Trophoblast cell (in vitro differentiated cells and primary cell): ENCODE data around the gene USP17L24.
"Not testable (repeated sequence)": the region's sequence is repeated elsewhere in the genome, so short reads cannot be mapped to it uniquely, and the experiment has no call there.

Source experiments
- DNase-seq, 2 donors: peaks; one replicate each; pipeline ENCODE4 v3.0.0-alpha.2; 2016
- H2AFZ ChIP-seq: 2 replicates; pipeline ENCODE4 v1.6.1; 2013; ENCODE audit warnings: low read length, moderate library complexity, mild to moderate bottlenecking; ENCODE audit not compliant: insufficient read depth, poor library complexity
- H2AK5ac ChIP-seq: 2 replicates; pipeline ENCODE4 v1.6.1; 2013; ENCODE audit warnings: mild to moderate bottlenecking, low read length
- H2BK120ac ChIP-seq: 2 replicates; pipeline ENCODE4 v1.6.1; 2013; ENCODE audit warnings: low read length, mild to moderate bottlenecking, moderate library complexity; ENCODE audit not compliant: insufficient read depth, poor library complexity
- H2BK12ac ChIP-seq: 2 replicates; pipeline ENCODE4 v1.6.1; 2013; ENCODE audit warnings: mild to moderate bottlenecking, low read length, moderate library complexity
- H2BK5ac ChIP-seq: 2 replicates; pipeline ENCODE4 v1.6.1; 2013; ENCODE audit warnings: low read length, low read depth, moderate library complexity, mild to moderate bottlenecking; ENCODE audit not compliant: poor library complexity
- H3K14ac ChIP-seq: 2 replicates; pipeline ENCODE4 v1.6.1; 2013; ENCODE audit warnings: mild to moderate bottlenecking, low read length
- H3K18ac ChIP-seq: 2 replicates; pipeline ENCODE4 v1.6.1; 2013; ENCODE audit warnings: mild to moderate bottlenecking, low read length
- H3K23ac ChIP-seq: 2 replicates; pipeline ENCODE4 v1.6.1; 2013; ENCODE audit warnings: low read length
- H3K27ac ChIP-seq: 2 replicates; pipeline ENCODE4 v1.5.1; 2013; ENCODE audit warnings: low read depth, mild to moderate bottlenecking, inconsistent platforms, low read length, moderate library complexity
- H3K27me3 ChIP-seq: 2 replicates; pipeline ENCODE4 v1.6.1; 2013; ENCODE audit warnings: inconsistent platforms, mild to moderate bottlenecking, low read length, moderate library complexity; ENCODE audit not compliant: insufficient read depth
- H3K36me3 ChIP-seq, 2 experiments: 1 replicate in 1 of 2; 2 replicates in 1 of 2; pipeline ENCODE4 v1.6.1; 2013; ENCODE audit warnings: low read length in 2 of 2, mild to moderate bottlenecking in 2 of 2, moderate library complexity in 1 of 2; ENCODE audit not compliant: insufficient read depth in 2 of 2, control insufficient read depth in 1 of 2
- H3K4ac ChIP-seq: 2 replicates; pipeline ENCODE4 v1.6.1; 2013; ENCODE audit warnings: low read depth, mild to moderate bottlenecking, low read length, moderate library complexity
- H3K4me1 ChIP-seq, 2 experiments: 1 replicate in 1 of 2; 2 replicates in 1 of 2; pipeline ENCODE4 v1.6.1; 2013; ENCODE audit warnings: low read length in 2 of 2, mild to moderate bottlenecking in 2 of 2, moderate library complexity in 1 of 2; ENCODE audit not compliant: insufficient read depth in 2 of 2, control insufficient read depth in 1 of 2
- H3K4me2 ChIP-seq: 2 replicates; pipeline ENCODE4 v1.6.1; 2013; ENCODE audit warnings: inconsistent platforms, mild to moderate bottlenecking, low read length, moderate library complexity
- H3K4me3 ChIP-seq: 2 replicates; pipeline ENCODE4 v1.5.1; 2013; ENCODE audit warnings: mild to moderate bottlenecking, low read depth, low read length, inconsistent platforms
- H3K79me1 ChIP-seq: one replicate; pipeline ENCODE4 v1.6.1; 2013; ENCODE audit warnings: low read length
- H3K79me2 ChIP-seq: 2 replicates; pipeline ENCODE4 v1.6.1; 2013; ENCODE audit warnings: low read length, mild to moderate bottlenecking; ENCODE audit not compliant: control insufficient read depth, insufficient read depth, poor library complexity
- H3K9ac ChIP-seq: 2 replicates; pipeline ENCODE4 v1.6.1; 2013; ENCODE audit warnings: mild to moderate bottlenecking, low read length
- H3K9me3 ChIP-seq: 2 replicates; pipeline ENCODE4 v1.6.1; 2013; ENCODE audit warnings: low read depth, mild to moderate bottlenecking, control low read depth, inconsistent platforms, low read length; ENCODE audit not compliant: insufficient read depth
- H4K12ac ChIP-seq: 2 replicates; pipeline ENCODE4 v1.6.1; 2013; ENCODE audit warnings: low read depth, mild to moderate bottlenecking, low read length, moderate library complexity
- H4K8ac ChIP-seq: 2 replicates; pipeline ENCODE4 v1.6.1; 2013; ENCODE audit warnings: low read depth, mild to moderate bottlenecking, low read length, moderate library complexity
- H4K91ac ChIP-seq: one replicate; pipeline ENCODE4 v1.6.1; 2013; ENCODE audit warnings: low read depth, mild to moderate bottlenecking, low read length, moderate library complexity
- WGBS: extraction: QIAGEN DNeasy Blood & Tissue Kit; methylation state at CpG from one replicate; pipeline ENCODE4 v1.1.7; 2013; ENCODE audit warnings: missing lambda C conversion rate; ENCODE audit not compliant: insufficient read length, insufficient coverage; ENCODE audit errors: extremely low coverage; 5-methylcytosine and 5-hydroxymethylcytosine counted together

Gene USP17L24

GRCh38 chr4:9353338-9353737, 28.4 kb downstream of the USP17L24 start, which contains the start of gene USP17L29:
Gene USP17L29, plus strand, starts transcription at chr4:9353638. Its CDS starts 0 bp downstream, at chr4:9353638.
- not testable (repeated sequence) for H2BK5ac ChIP-seq, H4K12ac ChIP-seq, H4K91ac ChIP-seq, H2BK120ac ChIP-seq, H3K4me3 ChIP-seq, H2BK12ac ChIP-seq, H3K9ac ChIP-seq, H3K79me2 ChIP-seq, H3K4me2 ChIP-seq, DNase-seq, H3K4ac ChIP-seq, H3K18ac ChIP-seq, H3K36me3 ChIP-seq, H3K79me1 ChIP-seq, H3K23ac ChIP-seq, H2AFZ ChIP-seq, H3K27me3 ChIP-seq, H3K4me1 ChIP-seq, H3K14ac ChIP-seq, H2AK5ac ChIP-seq, H3K9me3 ChIP-seq, H4K8ac ChIP-seq, H3K27ac ChIP-seq
- no CpG with 5 or more reads among the region's 15 CpGs for WGBS

DNA sequence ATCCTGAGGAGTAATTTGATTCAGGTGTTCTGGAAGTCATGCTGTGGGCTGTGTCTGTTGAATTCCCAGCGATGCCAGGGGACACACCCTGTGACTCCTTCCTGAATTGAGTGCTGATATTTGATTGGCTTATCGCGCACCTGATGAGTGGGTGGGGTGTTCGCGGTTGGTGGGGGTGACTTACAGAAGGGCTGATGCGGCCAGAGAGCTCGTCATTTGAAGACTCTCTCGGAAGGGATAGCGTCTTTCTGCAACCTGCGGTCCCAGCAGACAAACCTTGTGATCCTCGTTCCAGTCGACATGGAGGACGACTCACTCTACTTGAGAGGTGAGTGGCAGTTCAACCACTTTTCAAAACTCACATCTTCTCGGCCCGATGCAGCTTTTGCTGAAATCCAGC, 37.9 kb downstream of the USP17L24 start, which contains the start of gene USP17L30:
Gene USP17L30 (plus strand): TSS at position 301 of the 400 bp plus-strand sequence. CDS start 0 bp downstream, at position 301.
- not testable (repeated sequence) for DNase-seq, H3K9me3 ChIP-seq, H2AK5ac ChIP-seq, H3K9ac ChIP-seq, H4K12ac ChIP-seq, H4K91ac ChIP-seq, H3K79me2 ChIP-seq, H3K79me1 ChIP-seq, H3K23ac ChIP-seq, H2BK12ac ChIP-seq, H3K4me1 ChIP-seq, H3K18ac ChIP-seq, H3K27me3 ChIP-seq, H3K4me2 ChIP-seq, H3K27ac ChIP-seq, H2AFZ ChIP-seq, H4K8ac ChIP-seq, H2BK120ac ChIP-seq, H2BK5ac ChIP-seq, H3K36me3 ChIP-seq, H3K4ac ChIP-seq, H3K14ac ChIP-seq, H3K4me3 ChIP-seq
- WGBS, result no CpG with 5 or more reads among the region's 15 CpGs
